DMS 273 treated with DMSO at 0.1 percent for 48 hours (cell line): ENCODE measurements around the gene ZNF823.
"Not testable (repeated sequence)": the region's sequence is repeated elsewhere in the genome, so short reads cannot be mapped to it uniquely, and the experiment has no call there.

Experiments
- DNase-seq: peaks from one replicate; lab custom pipeline; 2025; lab: John Stamatoyannopoulos, UW

ZNF823 gene

DNA sequence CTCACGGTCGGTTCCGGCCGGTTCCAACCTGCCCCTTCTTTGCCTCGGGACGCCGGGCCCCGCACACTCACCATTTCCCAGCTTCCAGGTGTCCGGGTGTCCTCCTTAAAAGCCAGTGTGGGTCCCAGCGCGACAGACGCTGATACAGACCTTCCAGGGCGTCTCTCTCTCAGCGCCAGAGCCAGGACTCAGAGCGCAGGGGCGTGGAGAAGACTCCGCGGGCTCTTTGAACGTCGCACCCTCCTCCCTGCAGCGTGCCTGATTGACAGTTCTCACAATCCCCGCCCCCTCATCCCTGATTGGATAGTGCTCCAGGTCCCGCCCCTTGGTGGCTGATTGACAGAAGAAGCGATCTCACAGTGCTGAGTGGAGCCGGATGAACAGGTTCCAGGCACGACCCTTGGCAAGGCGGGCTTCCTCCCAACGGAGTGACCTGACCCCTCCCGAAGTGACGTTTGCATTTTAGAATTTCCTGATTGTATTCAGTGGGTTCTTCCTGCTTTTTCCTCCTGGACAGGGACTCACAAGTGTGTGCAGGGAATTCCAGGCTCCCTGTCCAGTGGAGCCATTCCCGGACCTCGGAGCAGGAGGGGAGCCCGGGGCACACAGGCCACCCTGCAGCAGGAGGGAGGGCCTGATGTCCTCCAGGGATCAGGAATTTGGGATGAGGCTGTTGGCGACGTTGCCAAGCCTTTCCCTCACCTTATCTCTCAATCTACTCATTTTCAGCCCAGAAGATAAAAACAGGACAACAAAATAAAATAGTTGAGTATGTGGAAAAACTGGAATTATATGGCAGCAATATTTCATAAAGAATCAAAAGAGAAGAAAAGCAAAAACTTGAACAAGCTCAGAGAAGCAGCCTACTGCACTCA lies at the start of gene ZNF823:
TSS of gene ZNF823 (minus strand) at position 201 of the 875 bp plus-strand sequence. CDS start at position 74, 127 bp downstream.
- peak; percentile 95 for DNase-seq

- no peak for DNase-seq
Observed at GRCh38 chr19:11787536-11787935, 48.8 kb upstream of the ZNF823 start.

GRCh38 chr19:11784356-11784755 lies 45.6 kb upstream of the ZNF823 start:
- DNase-seq = no peak

DNA sequence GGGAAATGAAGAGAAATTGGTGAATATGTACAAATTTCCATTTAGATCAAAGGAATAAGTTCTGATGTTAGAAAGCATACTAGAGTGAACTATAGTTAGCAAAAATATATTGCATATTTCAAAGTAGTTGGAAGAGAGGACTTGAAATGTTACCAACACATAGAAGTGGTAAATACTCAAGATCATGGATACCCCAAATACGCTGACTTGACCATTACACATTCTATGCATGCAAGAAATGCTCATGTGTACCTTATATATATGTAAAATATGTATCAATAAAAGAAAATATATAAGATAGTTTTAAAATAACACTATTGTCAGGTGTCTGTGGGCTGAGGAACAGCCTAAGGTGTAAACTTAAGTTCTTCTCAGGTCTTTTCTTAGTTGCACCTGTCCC lies 45.0 kb upstream of the ZNF823 start:
- DNase-seq = no peak

- no peak for DNase-seq
Observed at GRCh38 chr19:11781295-11782057, 42.7 kb upstream of the ZNF823 start.

DNA sequence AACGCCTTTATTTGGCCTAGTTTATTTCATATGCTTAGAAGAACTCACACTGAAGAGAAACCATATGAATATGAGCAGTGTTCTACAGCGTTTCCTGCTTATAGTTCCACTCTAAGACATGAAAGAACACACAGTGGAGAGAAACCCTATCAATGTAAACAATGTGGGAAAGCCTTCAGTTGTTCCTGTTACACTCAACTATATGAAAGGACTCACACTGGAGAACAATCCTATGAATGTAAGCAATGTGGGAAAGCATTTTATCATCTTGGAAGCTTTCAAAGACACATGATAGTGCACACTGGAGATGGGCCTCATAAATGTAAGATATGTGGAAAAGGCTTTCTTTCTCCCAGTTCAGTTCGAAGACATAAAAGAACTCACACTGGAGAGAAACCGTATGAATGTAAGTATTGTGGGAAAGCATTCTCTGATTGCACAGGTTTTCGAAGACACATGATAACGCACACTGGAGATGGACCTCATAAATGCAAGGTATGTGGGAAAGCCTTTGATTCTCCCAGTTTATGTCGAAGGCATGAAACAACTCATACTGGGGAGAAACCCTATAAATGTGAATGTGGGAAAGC lies 41.8 kb upstream of the ZNF823 start:
- no peak for DNase-seq

DNA sequence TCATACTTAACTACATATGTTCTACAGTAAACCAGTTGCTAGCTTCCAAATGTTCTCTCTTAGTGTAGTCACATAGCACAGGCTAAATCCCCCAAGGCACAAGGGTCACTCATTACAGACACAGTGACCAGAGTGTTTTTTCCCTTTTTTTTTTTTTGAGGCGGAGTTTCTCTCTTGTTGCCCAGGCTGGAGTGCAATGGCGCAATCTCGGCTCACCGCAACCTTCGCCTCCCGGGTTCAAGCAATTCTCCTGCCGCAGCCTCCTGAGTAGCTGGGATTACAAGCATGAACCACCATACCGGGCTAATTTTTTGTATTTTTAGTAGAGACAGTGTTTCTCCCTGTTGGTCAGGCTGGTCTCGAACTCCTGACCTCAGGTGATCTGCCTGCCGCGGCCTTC lies 37.9 kb upstream of the ZNF823 start:
- DNase-seq = not testable (repeated sequence)

DNA sequence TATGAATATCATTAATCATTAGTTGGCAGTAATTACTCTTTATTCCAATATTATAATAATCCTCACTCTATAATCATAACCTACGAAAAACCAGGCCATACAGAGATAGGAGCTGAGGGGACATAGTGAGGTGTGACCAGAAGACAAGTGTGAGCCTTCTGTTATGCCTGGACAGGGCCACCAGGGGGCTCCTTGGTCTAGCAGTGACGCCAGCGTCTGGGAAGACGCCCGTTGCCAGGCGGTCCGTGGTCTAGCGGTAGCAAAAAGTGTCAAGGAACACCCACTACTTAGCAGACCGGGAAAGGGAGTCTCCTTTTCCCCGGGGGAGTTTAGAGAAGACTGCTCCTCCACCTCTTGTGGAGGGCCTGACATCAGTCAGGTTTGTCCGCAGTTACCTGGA lies 32.8 kb upstream of the ZNF823 start:
- DNase-seq = not testable (repeated sequence)

DNA sequence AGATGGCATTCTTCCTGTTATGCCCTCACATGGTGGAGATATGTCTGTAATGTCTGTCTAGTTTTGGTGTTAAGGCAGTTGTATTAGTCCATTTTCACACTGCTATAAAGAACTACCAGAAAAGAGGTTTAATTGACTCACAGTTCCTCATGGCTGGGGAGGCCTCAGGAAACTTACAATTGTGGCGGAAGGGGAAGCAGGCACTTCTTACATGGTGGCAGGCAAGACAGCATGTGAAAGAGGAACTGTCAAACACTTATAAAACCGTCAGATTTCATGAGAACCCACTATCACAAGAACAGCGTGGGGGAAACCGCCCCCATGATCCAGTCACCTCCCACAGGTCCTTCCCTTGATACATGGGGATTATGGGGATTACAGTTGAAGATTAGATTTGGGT lies 31.2 kb upstream of the ZNF823 start:
- DNase-seq = no peak

GRCh38 chr19:11767633-11768133 lies 28.9 kb upstream of the ZNF823 start:
- DNase-seq = no peak

DNA sequence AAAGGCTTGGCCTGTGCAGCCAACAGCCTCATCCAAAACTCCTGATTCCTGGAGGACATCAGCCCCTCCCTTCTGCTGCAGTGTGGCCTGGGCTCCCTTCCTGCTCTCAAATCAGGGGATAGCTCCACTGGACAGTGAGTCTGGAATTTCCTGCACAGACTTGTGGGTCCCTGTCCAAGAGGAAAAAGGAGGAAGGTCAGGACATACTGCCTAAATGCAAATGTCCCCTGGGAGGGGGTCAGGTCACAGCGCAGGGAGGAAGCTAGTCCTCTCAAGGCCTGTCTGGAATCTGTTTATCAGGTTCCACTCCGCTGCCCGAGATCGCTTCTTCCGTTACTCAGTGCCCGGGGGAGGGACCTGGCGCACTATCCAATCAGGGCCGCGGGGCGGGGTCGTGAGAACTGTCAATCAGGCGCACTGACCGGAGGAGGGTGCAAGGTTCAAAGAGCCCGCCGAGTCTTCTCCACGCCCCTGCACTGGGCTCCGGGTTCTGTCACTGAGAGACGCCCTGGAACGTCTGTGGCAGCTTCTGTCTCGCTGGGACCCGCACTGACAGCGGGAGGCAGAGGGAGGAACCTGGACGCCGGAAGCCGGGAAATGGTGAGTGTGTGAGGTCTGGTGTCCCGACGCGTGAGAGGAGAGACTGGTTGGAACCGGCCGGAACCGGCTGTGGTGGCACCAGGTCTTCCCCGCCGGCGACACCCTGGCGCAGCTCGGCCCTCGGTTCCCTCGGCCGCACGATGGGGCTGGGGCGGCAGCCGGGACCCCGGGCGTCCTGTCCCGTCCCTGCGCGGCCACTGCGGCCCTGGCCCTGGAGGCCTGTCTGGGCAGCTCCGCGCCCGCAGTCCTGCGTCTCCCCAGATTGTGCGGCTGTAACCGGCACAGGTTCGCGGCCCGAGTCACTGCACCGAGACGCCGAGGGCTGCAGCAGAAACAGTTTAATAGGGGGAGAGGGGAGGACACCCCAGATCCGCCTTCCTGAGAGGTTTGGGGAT lies 28.1 kb upstream of the ZNF823 start, which contains the start of gene ZNF441:
TSS of gene ZNF441 (plus strand) at position 404 of the 995 bp plus-strand sequence. CDS start at position 598, 194 bp downstream.
- peak; percentile 84 for DNase-seq

DNA sequence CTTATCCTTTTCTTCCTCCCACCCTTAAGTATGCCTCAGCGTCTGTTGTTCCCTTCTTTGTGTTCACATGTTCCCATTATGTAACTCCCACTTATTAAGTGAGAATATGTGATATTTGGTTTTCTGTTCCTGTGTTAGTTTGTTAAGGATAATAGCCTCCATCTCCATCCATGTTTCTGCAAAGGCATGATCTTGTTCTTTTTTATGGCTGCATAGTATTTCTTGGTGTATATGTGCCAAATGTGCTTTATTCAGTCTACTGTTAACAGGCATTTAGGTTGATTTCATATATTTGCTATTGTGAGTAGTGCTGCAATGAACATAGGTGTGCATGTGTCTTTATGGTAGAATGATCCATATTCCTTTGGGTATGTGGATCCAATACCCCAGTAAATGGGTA lies 24.9 kb upstream of the ZNF823 start:
- no peak for DNase-seq

GRCh38 chr19:11763117-11763516 lies 24.4 kb upstream of the ZNF823 start:
- DNase-seq = no peak

- DNase-seq = no peak
Observed at GRCh38 chr19:11759805-11760204, 21.1 kb upstream of the ZNF823 start.

- DNase-seq = no peak
Observed at GRCh38 chr19:11756965-11757364, 18.2 kb upstream of the ZNF823 start.

GRCh38 chr19:11754663-11755062 lies 15.9 kb upstream of the ZNF823 start:
- DNase-seq = no peak

DNA sequence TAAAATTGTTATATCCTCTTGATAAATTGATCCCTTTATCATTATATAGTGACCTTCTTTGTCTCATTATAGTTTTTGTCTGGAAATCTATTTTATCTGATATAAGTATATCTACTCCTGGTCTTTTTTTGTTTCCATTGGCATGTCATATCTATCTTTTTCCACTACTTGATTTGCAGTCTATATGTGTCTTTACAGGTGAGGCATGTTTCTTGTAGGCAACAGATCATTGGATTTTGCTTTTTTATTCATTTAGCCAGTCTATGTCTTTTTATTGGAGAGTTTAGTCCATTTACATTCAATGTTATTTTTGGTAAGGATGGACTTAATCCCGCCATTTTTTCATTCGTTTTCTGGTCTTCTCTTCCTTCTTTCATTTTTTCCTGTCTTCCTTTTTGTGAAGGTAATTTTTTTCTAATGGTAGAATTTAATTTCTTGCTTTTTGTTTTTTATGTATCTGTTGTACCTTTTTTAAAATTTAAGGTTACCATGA lies 13.5 kb upstream of the ZNF823 start:
- DNase-seq = no peak

DNA sequence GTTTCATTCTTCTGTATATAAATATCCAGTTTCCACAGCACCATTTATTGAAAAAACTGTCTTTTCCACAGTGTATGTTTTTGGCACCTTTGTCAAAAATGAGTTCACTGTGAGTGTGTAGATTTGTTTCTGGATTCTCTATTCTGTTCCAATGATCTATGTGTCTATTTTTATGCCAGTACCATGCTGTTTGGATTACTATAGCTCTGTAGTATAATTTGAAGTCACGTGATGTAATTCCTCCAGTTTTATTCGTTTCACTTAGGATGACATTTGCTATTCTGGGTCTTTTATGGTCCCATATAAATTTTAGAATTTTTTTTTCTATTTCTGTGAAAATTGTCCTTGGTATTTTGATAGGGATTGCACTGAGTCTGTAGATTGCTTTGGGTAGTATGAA lies 11.0 kb upstream of the ZNF823 start:
- no peak for DNase-seq

GRCh38 chr19:11747277-11747676 lies 8.5 kb upstream of the ZNF823 start:
- DNase-seq = no peak

DNA sequence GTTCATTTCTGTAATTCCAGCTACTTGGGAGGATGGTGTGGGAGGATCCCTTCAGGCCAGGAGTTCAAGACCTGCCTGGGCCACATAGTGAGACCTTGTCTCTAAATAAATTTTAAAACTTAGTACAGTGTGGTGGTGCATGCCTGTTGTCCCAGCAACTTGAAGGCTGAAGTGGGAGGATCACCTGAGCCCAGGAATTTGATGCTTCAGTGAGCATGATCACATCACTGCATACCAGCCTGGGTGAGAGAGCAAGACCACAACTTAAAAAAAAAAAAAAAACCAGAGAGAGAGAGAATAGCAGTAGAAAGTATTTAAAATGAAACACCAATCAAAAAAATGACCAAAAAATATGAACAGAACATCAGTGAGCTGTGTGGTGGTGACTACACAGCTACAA lies 7.1 kb upstream of the ZNF823 start:
- no peak for DNase-seq
